VCaP (cell line): ENCODE results near the gene CAPN1.

Experiments
- H3K27ac ChIP-seq: fragments of 450-650 bp; 2 replicates; pipeline ENCODE4 v1.5.1; 2017
- TF ChIP-seq, protein P1 (sequence below): fragments of 450-650 bp; conservative IDR thresholded peaks from 2 replicates; pipeline ENCODE4 v1.5.1; 2017; ENCODE audit warnings: mild to moderate bottlenecking, moderate library complexity

CAPN1 gene

DNA sequence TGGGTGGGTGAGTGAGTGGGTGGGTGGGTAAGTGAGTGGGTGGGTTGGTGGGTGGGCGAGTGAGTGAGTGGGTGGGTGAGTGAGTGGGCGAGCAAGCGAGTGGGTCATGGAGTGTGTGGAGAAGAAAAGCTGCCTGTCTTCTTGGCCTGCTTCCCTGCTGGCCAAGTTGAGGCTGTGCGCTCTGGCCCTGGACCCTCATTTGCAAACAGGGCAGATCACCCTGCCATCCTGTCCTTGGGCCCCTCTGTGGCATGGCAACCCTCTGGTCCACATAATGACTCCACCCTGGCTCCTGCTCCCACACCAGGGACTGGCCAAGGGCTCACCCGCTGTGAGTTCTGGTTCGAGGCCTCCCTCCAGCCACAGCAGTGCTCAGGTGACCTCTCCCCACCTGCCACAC lies 35.1 kb downstream of the CAPN1 start:
- no peak overlapping the region for H3K27ac ChIP-seq
- TF ChIP-seq, protein P1, sequence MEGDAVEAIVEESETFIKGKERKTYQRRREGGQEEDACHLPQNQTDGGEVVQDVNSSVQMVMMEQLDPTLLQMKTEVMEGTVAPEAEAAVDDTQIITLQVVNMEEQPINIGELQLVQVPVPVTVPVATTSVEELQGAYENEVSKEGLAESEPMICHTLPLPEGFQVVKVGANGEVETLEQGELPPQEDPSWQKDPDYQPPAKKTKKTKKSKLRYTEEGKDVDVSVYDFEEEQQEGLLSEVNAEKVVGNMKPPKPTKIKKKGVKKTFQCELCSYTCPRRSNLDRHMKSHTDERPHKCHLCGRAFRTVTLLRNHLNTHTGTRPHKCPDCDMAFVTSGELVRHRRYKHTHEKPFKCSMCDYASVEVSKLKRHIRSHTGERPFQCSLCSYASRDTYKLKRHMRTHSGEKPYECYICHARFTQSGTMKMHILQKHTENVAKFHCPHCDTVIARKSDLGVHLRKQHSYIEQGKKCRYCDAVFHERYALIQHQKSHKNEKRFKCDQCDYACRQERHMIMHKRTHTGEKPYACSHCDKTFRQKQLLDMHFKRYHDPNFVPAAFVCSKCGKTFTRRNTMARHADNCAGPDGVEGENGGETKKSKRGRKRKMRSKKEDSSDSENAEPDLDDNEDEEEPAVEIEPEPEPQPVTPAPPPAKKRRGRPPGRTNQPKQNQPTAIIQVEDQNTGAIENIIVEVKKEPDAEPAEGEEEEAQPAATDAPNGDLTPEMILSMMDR: no peak

- no peak overlapping the region for H3K27ac ChIP-seq
- TF ChIP-seq, protein P1: no peak
These were observed 36.0 kb downstream of the CAPN1 start for GRCh38 chr11:65217441-65218423.

- TF ChIP-seq, protein P1: no peak
- no peak overlapping the region for H3K27ac ChIP-seq
These were observed 36.7 kb downstream of the CAPN1 start for GRCh38 chr11:65218446-65218845.

GRCh38 chr11:65219930-65220213 lies 38.1 kb downstream of the CAPN1 start:
- H3K27ac ChIP-seq: peak overlapping the region; percentile 49
- TF ChIP-seq, protein P1: no peak

DNA sequence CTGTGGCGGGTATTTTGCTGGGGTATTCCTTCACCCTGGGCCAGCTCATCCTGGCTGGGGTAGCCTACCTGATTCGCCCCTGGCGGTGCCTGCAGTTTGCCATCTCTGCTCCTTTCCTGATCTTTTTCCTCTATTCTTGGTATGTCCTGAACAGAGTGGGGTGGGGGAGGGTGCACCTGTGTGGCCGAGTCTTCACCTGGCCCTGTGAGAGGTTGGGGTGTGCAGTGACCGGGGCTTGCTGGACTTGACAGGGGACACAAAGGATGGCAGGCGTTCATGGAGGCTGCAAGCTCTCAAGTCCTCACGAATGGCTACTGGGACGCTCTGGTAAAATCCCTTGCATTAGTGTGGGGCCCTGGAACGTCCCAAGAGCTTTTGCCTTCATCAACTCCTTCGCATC lies 39.3 kb downstream of the CAPN1 start:
- H3K27ac ChIP-seq: no peak overlapping the region
- TF ChIP-seq, protein P1: no peak

DNA sequence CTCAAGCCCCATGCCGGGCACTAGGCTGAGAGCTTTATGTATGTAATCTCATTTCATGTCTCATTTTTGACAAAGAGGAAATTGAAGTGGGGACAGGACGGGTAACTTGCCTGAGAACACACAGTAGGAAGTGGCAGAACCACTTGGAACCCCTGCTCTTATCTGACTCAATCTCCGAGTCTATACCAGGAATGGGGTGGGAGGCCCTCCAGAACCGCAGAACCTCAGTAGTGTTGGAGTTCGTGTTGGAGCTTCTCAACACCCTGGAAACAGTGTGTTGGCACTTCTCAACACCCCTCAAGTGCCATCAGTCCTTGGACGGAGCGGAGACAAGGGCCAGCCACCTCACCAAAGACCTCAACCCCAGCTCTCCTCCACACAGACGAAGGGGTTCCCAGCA lies 41.3 kb downstream of the CAPN1 start:
- TF ChIP-seq, protein P1: no peak
- H3K27ac ChIP-seq: no peak overlapping the region

- no peak overlapping the region for H3K27ac ChIP-seq
- TF ChIP-seq, protein P1: no peak
These were observed 43.2 kb downstream of the CAPN1 start for GRCh38 chr11:65224930-65225278.
